EL (cell line): ENCODE results near the gene OR2W1.

Experiments used
- DNase-seq: peaks from one replicate; pipeline ENCODE4 v3.0.0-alpha.2; 2016

OR2W1 gene

DNA sequence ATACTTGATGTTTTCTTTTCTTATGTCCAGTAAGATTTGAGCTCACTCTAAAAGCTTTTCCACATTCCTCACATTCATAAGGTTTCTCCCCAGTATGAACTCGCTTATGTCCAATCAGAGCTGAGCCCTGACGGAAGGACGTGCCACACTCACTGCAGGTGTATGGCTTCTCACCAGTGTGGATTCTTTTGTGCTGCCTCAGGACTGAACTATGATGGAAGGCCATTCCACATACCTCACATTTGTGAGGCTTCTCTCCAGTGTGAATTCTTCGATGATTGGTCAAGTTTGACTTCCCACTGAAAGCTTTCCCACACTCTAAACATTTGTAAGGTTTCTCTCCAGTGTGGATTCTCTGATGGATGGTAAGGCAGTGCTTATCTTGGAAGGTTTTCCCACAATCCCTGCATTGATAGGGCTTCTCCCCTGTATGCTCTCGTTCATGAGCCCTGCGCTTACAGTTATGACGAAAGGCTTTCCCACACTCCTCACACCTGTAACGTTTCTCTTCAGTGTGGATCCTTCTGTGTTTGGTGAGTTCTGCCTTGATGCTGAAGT is 49.8 kb downstream of the OR2W1 start:
- peak; percentile 18 for DNase-seq
